CD8-positive, alpha-beta memory T cell (primary cell): ENCODE results near the gene POLR1A. TPM values are rescaled to one million over a fixed set of nuclear protein-coding genes. Genes with fewer than 3 reads are reported as not detected.

Source experiments
- CTCF ChIA-PET: fragments of 350-600 bp; sonication (Branson Sonifier 250); formaldehyde crosslinking; loops from one replicate; lab custom pipeline; 2021; ENCODE audit warnings: antibody characterized with exemption; lab: Charles Lee
- POLR2A ChIA-PET: fragments of 350-600 bp; sonication (Branson Sonifier 250); formaldehyde crosslinking; loops from one replicate; lab custom pipeline; 2021; ENCODE audit warnings: antibody characterized with exemption; lab: Charles Lee
- DNase-seq, 5 donors: peaks; one replicate each; pipeline versions ENCODE4 v3.0.0 to v3.0.0-alpha.2; 2020 to 2022; ENCODE audit warnings: mixed read lengths in 1 of 5
- H3K27ac ChIP-seq: one replicate; pipeline ENCODE4 v1.7.0; 2013; ENCODE audit warnings: low read depth, mild to moderate bottlenecking, low read length, moderate library complexity
- H3K27me3 ChIP-seq: 2 replicates; pipeline ENCODE4 v1.7.0; 2013; ENCODE audit warnings: low read length, mild to moderate bottlenecking; ENCODE audit not compliant: insufficient read depth, poor library complexity, severe bottlenecking
- H3K36me3 ChIP-seq: 2 replicates; pipeline ENCODE4 v1.7.0; 2013; ENCODE audit warnings: mild to moderate bottlenecking, low read length, moderate library complexity; ENCODE audit not compliant: insufficient read depth
- H3K4me1 ChIP-seq: 2 replicates; pipeline ENCODE4 v1.7.0; 2013; ENCODE audit warnings: mild to moderate bottlenecking, low read length, moderate library complexity; ENCODE audit not compliant: insufficient read depth
- H3K4me3 ChIP-seq: 2 replicates; pipeline ENCODE4 v1.7.0; 2013; ENCODE audit warnings: mild to moderate bottlenecking, low read length
- H3K9me3 ChIP-seq: 2 replicates; pipeline ENCODE4 v1.7.0; 2013; ENCODE audit warnings: mild to moderate bottlenecking, low read length
- H3K27ac Mint-ChIP-seq, 8 donors: one replicate each; pipeline ENCODE4 v1.8.0; 2020 to 2021; ENCODE audit warnings: mixed read lengths in 8 of 8, mild to moderate bottlenecking in 6 of 8, inconsistent platforms in 3 of 8, moderate library complexity in 3 of 8
- H3K27me3 Mint-ChIP-seq, 2 donors: one replicate each; pipeline ENCODE4 v1.8.0; 2020 to 2021; ENCODE audit warnings: mixed read lengths in 2 of 2, mild to moderate bottlenecking in 1 of 2, moderate library complexity in 1 of 2
- H3K36me3 Mint-ChIP-seq, 3 donors: one replicate each; pipeline ENCODE4 v1.8.0; 2020 to 2021; ENCODE audit warnings: mixed read lengths in 3 of 3, inconsistent platforms in 1 of 3, mild to moderate bottlenecking in 1 of 3
- H3K4me1 Mint-ChIP-seq, 3 donors: one replicate each; pipeline ENCODE4 v1.8.0; 2020 to 2021; ENCODE audit warnings: mixed read lengths in 3 of 3, inconsistent platforms in 1 of 3, mild to moderate bottlenecking in 1 of 3
- H3K4me3 Mint-ChIP-seq, 7 donors: one replicate each; pipeline ENCODE4 v1.8.0; 2020 to 2021; ENCODE audit warnings: mixed read lengths in 7 of 7, mild to moderate bottlenecking in 6 of 7, moderate library complexity in 4 of 7, inconsistent platforms in 2 of 7
- H3K9me3 Mint-ChIP-seq, 5 donors: one replicate each; pipeline ENCODE4 v1.8.0; 2020 to 2022; ENCODE audit warnings: mixed read lengths in 5 of 5, mild to moderate bottlenecking in 3 of 5, moderate library complexity in 2 of 5, inconsistent platforms in 1 of 5
- polyA plus RNA-seq: library from polyadenylated mRNA; unstranded; fragments of 300-500 nt; fragmentation: Illumina TruSeq; gene quantifications from one replicate; pipeline ENCODE4 v1.2.3, GENCODE V29; 2021
- total RNA-seq, 2 experiments: library from RNA; stranded (reverse); gene quantifications; one replicate each; pipeline ENCODE4 v1.2.3, GENCODE V29; 2021

The POLR1A gene
- total and polyA plus RNA-seq, 3 experiments from 2014 or later = 4.8 to 63.3 (median 60.3) TPM

DNA sequence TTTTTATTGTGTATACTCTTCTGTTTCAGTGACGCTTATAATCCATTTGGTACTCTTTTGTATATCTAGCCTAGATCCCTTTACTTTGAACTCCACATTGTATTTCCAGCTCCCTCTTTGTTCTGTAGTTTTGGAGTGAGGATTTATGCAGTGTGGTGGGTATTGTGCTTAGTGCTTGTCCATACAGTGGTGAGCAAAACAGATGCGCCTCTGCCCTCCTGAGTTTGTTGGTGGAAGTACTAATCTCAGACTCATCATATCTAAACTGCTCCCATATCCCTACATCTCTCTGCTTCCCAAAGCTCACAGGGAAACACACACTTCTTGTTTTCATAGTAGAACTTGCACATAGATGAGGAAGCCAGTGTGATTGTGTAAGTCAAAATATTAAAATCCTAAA lies 12.4 kb upstream of the POLR1A start:
- Histone ChIP-seq H3K9me3 (no peaks in the 10 kb centered on the region), H3K27me3 (no peaks in the 10 kb centered on the region), H3K36me3 (peaks cover 73% of the 10 kb centered on the region), H3K4me1 (no peaks in the 10 kb centered on the region), H3K4me3 (no peak overlapping the region), H3K27ac (no peak overlapping the region)
- ChIA-PET CTCF (interaction anchor here (1.1 to 1.5 kb wide), 3 partner anchors 12 to 82 kb away, joined by 3 to 4 read pairs (median 3); partner anchors contain the start of genes POLR1A and PTCD3), POLR2A (no interaction called here)
- DNase-seq = no peak
- Mint-ChIP-seq H3K4me3 (no peak overlapping the region), H3K9me3 (no peaks in the 10 kb centered on the region), H3K4me1 (peaks cover 8 to 21% (median 19%) of the 10 kb centered on the region in 3 donors), H3K36me3 (peaks cover 17 to 90% (median 26%) of the 10 kb centered on the region in 3 donors), H3K27ac (peak overlapping the region in 1 of 8 donors; percentile 32), H3K27me3 (peaks cover 0 to 2% of the 10 kb centered on the region in 2 donors)

DNA sequence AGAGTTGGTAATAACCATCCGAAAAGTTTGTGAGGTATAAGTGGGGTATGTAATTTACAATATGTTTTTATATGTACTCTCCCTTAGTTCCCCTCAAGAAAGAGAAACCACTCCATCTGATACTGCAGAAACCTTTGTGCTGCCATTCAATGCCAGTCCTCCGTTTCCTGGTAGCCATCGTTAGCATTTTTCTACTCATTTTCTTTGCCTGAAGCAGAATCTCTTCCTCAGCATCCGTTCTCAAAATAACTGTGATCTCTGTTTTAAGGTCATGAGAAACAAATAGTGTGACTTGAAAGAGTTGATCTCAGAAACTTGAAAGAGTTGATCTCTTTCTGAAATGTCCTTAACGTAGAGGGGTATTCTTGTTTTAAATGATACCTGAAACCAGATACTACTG lies 1.3 kb upstream of the POLR1A start:
- Histone ChIP-seq H3K4me3 (peak overlapping the region; percentile 94), H3K27ac (peak overlapping the region; percentile 85), H3K9me3 (no peaks in the 10 kb centered on the region), H3K27me3 (no peaks in the 10 kb centered on the region), H3K4me1 (peaks cover 34% of the 10 kb centered on the region), H3K36me3 (peaks cover 15% of the 10 kb centered on the region)
- ChIA-PET POLR2A (no interaction called here), CTCF (interaction anchor here (0.6 to 2.3 kb wide), 7 partner anchors 27 to 469 kb away, joined by 3 to 12 read pairs (median 9); partner anchors contain the start of gene ST3GAL5)
- Mint-ChIP-seq H3K27me3 (no peaks in the 10 kb centered on the region), H3K36me3 (peaks cover 5 to 59% (median 25%) of the 10 kb centered on the region in 3 donors), H3K4me1 (peaks cover 55 to 82% (median 78%) of the 10 kb centered on the region in 3 donors), H3K9me3 (no peaks in the 10 kb centered on the region), H3K4me3 (peak overlapping the region; percentile 87 to 97 (median 92)), H3K27ac (peak overlapping the region; percentile 54 to 100 (median 99))
- DNase-seq = no peak

DNA sequence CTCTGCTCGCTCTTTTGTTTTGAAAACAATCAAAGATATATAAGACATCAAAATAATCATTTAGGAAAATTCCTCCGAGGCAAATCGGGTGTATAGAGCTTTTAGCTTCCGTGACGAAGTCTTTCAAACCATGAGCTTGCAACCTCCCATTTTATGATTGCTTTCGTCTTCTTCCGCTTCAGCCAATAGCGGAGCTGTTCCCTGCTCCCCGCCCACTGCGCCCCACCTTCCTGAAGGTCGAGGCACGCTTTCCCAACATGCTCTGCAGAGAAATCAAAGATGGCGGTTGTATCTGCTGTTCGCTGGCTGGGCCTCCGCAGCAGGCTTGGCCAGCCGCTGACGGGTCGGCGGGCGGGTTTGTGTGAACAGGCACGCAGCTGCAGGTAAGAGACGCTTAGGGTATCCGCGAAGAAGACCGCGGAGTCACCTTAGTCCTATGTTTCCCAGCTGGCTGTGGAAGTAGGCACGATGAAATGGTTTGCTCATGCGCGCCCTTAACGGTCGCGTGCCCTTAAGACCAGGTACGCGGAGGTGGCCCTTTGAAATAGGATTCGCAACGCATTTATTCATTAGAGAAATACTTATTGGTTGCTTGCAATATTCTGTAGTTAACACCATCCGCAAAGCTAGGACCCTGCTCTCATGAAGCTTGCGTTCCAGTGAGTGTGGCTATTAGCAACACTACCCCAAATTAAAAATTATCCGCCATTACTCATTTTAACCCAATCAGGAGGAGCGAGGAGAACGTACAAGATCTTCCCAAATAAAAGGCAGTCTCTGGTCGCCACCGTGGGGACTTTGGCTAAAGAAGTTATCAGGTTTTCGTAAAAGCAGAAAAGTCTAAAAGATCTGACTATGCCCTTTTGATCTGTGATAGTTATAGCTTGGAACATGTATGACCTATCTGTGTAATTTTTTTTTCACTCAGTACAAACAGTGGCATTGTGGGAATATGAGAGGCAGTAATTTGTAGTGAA lies 571 bp upstream of the POLR1A start, which contains the start of gene PTCD3:
PTCD3 (plus strand) TSS at position 267 of the 977 bp plus-strand sequence; CDS start at position 280, 13 bp downstream.
- H3K9me3 Mint-ChIP-seq = no peaks in the 10 kb centered on the region
- H3K4me3 Mint-ChIP-seq = peak within 1 kb of the TSS; percentile 87 to 97 (median 92)
- DNase-seq = peak; percentile 88 to 95 (median 91)
- peaks cover 15% of the 10 kb centered on the region for H3K36me3 ChIP-seq
- H3K4me1 ChIP-seq = peaks cover 34% of the 10 kb centered on the region
- H3K4me1 Mint-ChIP-seq = peaks cover 58 to 88% (median 84%) of the 10 kb centered on the region in 3 donors
- H3K4me3 ChIP-seq = peak within 1 kb of the TSS; percentile 94
- peak within 1 kb of the TSS; percentile 85 for H3K27ac ChIP-seq
- peaks cover 5 to 60% (median 27%) of the 10 kb centered on the region in 3 donors for H3K36me3 Mint-ChIP-seq
- H3K27me3 ChIP-seq = no peaks in the 10 kb centered on the region
- CTCF ChIA-PET = interaction anchor here (0.6 to 2.3 kb wide), 11 partner anchors 13 to 469 kb away, joined by 3 to 12 read pairs (median 3); partner anchors contain the start of gene ST3GAL5
- POLR2A ChIA-PET = interaction anchor here (0.5 to 1.7 kb wide), 7 partner anchors 68 to 665 kb away, joined by 3 to 8 read pairs (median 5); partner anchors contain the start of genes C2orf68, KDM3A and MAT2A
- H3K27me3 Mint-ChIP-seq = no peaks in the 10 kb centered on the region
- peak within 1 kb of the TSS; percentile 91 to 100 (median 99) for H3K27ac Mint-ChIP-seq
- no peaks in the 10 kb centered on the region for H3K9me3 ChIP-seq

DNA sequence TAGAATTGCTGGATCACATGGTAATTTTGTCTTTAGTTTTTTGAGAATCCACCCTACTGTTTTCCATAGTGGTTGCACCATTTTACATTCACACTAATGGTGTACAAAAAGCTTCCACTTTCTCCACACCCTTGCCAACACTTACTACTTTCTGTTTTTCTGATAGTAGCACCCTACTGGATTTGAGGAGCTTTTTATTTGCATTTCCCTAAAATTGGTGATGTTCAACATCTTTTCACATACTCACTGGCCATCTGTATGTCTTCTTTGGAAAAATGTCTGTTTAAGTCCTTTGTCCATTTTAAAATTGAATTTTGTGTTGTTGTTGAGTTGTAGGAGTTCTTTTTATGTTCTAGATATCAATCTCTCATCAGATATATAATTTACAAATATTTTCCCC lies 3.5 kb downstream of the POLR1A start:
- Mint-ChIP-seq H3K4me1 (peaks cover 42 to 65% (median 64%) of the 10 kb centered on the region in 3 donors), H3K4me3 (no peak overlapping the region), H3K27me3 (no peaks in the 10 kb centered on the region), H3K9me3 (no peaks in the 10 kb centered on the region), H3K36me3 (peaks cover 18 to 64% (median 27%) of the 10 kb centered on the region in 3 donors), H3K27ac (peak overlapping the region in 3 of 8 donors; percentile 11 to 48 (median 32))
- no peak for DNase-seq
- Histone ChIP-seq H3K36me3 (peaks cover 24% of the 10 kb centered on the region), H3K4me3 (no peak overlapping the region), H3K27ac (no peak overlapping the region), H3K27me3 (no peaks in the 10 kb centered on the region), H3K9me3 (no peaks in the 10 kb centered on the region), H3K4me1 (peaks cover 20% of the 10 kb centered on the region)
- ChIA-PET POLR2A (no interaction called here), CTCF (interaction anchor here (1.8 kb wide), 1 partner anchor 275 kb away, joined by 5 read pairs; no protein-coding TSS in a partner anchor)

DNA sequence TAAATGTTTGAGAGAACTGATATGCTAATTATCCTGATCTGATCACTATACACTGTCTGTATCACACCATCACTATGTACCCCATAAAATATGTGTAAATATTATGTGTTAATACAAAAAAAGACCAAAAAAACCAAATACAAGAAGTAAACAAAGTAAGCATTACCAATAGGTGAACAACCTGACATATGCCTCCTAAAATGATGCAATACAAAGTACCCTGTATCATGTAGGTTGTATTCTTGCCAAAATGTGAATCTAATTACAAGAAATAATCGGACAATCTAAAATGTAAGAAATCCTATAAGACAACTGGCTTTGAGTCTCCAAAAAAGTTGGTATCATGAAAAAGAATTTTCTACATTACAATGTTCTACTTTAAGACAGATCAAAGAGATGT lies 7.8 kb downstream of the POLR1A start:
- ChIA-PET POLR2A (no interaction called here), CTCF (no interaction called here)
- Mint-ChIP-seq H3K27ac (peak overlapping the region in 5 of 8 donors; percentile 11 to 79 (median 33)), H3K36me3 (peaks cover 15 to 85% (median 40%) of the 10 kb centered on the region in 3 donors), H3K27me3 (no peaks in the 10 kb centered on the region), H3K4me1 (peaks cover 11 to 34% (median 29%) of the 10 kb centered on the region in 3 donors), H3K9me3 (no peaks in the 10 kb centered on the region), H3K4me3 (no peak overlapping the region)
- no peak for DNase-seq
- no peak overlapping the region for H3K4me3 ChIP-seq
- no peak overlapping the region for H3K27ac ChIP-seq
- no peaks in the 10 kb centered on the region for H3K9me3 ChIP-seq
- H3K4me1 ChIP-seq = no peaks in the 10 kb centered on the region
- peaks cover 37% of the 10 kb centered on the region for H3K36me3 ChIP-seq
- no peaks in the 10 kb centered on the region for H3K27me3 ChIP-seq

DNA sequence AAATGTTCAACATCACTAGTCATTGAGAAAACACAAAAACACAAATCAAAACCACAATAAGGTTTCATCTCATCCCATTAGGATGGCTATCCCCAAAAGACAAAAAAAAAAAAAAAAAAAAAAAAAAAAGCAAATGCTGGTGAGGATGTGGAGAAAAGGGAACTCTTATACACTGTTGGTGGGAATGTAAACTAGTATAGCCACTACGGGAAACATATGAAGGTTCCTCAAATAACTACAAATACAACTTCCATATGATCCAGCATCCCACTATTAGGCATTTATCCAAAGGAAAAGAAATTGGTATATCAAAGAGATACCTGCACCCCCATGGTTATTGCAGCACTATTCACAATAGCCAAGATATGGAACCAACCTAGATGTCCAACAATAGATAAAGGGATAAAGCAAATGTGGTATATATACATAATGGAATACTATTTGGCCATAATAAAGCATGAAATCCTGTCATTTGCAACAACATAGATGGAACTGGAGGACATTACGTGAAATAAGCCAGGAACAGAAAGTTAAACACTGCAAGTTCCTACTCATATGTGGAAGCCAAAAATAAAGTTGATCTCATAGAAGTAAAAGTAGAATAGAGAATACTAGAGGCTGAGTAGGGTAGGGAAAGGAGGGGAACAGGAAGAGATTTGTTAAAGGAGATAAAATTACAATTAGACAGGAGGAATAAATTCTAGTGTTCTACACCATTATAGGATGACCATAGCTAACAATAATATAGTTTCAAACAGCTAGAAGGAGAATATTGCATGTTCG lies 8.4 kb downstream of the POLR1A start:
- Histone ChIP-seq H3K4me3 (no peak overlapping the region), H3K9me3 (no peaks in the 10 kb centered on the region), H3K4me1 (no peaks in the 10 kb centered on the region), H3K36me3 (peaks cover 37% of the 10 kb centered on the region), H3K27me3 (no peaks in the 10 kb centered on the region), H3K27ac (no peak overlapping the region)
- peak overlapping the region in 3 of 8 donors; percentile 11 to 33 (median 17) for H3K27ac Mint-ChIP-seq
- no peaks in the 10 kb centered on the region for H3K27me3 Mint-ChIP-seq
- H3K9me3 Mint-ChIP-seq = no peaks in the 10 kb centered on the region
- peaks cover 8 to 28% (median 23%) of the 10 kb centered on the region in 3 donors for H3K4me1 Mint-ChIP-seq
- DNase-seq = no peak
- H3K4me3 Mint-ChIP-seq = no peak overlapping the region
- peaks cover 14 to 83% (median 34%) of the 10 kb centered on the region in 3 donors for H3K36me3 Mint-ChIP-seq
- ChIA-PET CTCF (no interaction called here), POLR2A (no interaction called here)

DNA sequence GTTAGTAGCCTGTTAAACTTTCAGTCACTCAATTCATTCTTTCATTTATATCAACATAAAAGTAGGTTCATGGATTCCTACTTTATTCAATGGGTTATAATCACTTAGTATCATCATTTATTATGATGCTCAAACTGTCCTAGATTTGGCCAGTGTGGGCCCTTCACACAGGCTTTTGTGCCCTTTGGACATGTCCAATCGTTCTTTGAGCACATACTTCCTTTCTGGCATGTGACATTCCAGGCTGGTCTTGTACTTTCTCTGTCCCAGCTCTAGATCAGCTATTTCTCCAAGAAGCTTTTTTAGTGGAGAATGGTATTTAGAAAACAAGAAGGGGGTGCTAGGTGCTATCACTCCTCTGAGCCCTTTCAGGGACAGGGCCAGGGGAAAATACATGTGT lies 11.5 kb downstream of the POLR1A start:
- Histone ChIP-seq H3K9me3 (no peaks in the 10 kb centered on the region), H3K27me3 (no peaks in the 10 kb centered on the region), H3K36me3 (peaks cover 37% of the 10 kb centered on the region), H3K4me3 (no peak overlapping the region), H3K4me1 (no peaks in the 10 kb centered on the region), H3K27ac (no peak overlapping the region)
- Mint-ChIP-seq H3K4me3 (no peak overlapping the region), H3K36me3 (peaks cover 18 to 83% (median 39%) of the 10 kb centered on the region in 3 donors), H3K9me3 (no peaks in the 10 kb centered on the region), H3K27me3 (no peaks in the 10 kb centered on the region), H3K27ac (peak overlapping the region in 2 of 8 donors; percentile 23 to 61), H3K4me1 (peaks cover 3 to 16% (median 14%) of the 10 kb centered on the region in 3 donors)
- CTCF ChIA-PET = no interaction called here
- POLR2A ChIA-PET = no interaction called here
- no peak for DNase-seq
